ENCODE measurements around the gene KRTAP4-12. TPM values are rescaled to one million over a fixed set of nuclear protein-coding genes. Genes with fewer than 3 reads are reported as not detected.
"Not testable (repeated sequence)": the region's sequence is repeated elsewhere in the genome, so short reads cannot be mapped to it uniquely, and the experiment has no call there.

Gene KRTAP4-12
- total RNA-seq, 4 donors from 2014 or later, result not detected

- DNase-seq, result no peak
- no peak for TF ChIP-seq EP300 (IDR thresholded peaks at IDR 0.05; ENCODE audit: low read depth)
- TF ChIP-seq CTCF (IDR thresholded peaks at IDR 0.05), result no peak
- TF ChIP-seq POLR2AphosphoS5 (IDR thresholded peaks at IDR 0.05), result no peak
- no peak for TF ChIP-seq POLR2A (IDR thresholded peaks at IDR 0.05)
- H3K27me3 ChIP-seq, result no peaks in the 10 kb centered on the region
- 78 to 89% methylated on average over 1 of the region's 1 CpG for WGBS, 2 donors (ENCODE audit: low coverage in 1 of 2)
- peaks cover 10 to 15% of the 10 kb centered on the region in 2 donors for H3K9me3 ChIP-seq
- H3K4me3 ChIP-seq, result no peak overlapping the region
- in situ Hi-C loops (cut with MboI; ENCODE audit: low pct_ligation_motif_present in 1 of 4, low pct_unique_long_range_greater_than_20kb in 1 of 4, low sequenced_read_pairs in 3 of 4), result no loop called here
- no peaks in the 10 kb centered on the region for H3K4me1 ChIP-seq
- no peaks in the 10 kb centered on the region for H3K36me3 ChIP-seq
- intact Hi-C loops (cut with DNase I; ENCODE audit: low total_unique reads), result no loop called here
- H3K27ac ChIP-seq, result no peak overlapping the region
These were observed 20.9 kb upstream of the KRTAP4-12 start for GRCh38 chr17:41144846-41145245.

- Histone ChIP-seq H3K27ac (no peak overlapping the region), H3K4me3 (no peak overlapping the region), H3K9me3 (peaks cover 10 to 15% of the 10 kb centered on the region in 2 donors), H3K27me3 (peaks cover 7% of the 10 kb centered on the region), H3K36me3 (no peaks in the 10 kb centered on the region), H3K4me1 (no peaks in the 10 kb centered on the region)
- DNase-seq, result no peak
- TF ChIP-seq POLR2AphosphoS5 (IDR thresholded peaks at IDR 0.05), result no peak
- TF ChIP-seq POLR2A (IDR thresholded peaks at IDR 0.05), result no peak
- TF ChIP-seq EP300 (IDR thresholded peaks at IDR 0.05; ENCODE audit: low read depth), result no peak
- TF ChIP-seq CTCF (IDR thresholded peaks at IDR 0.05), result no peak
- in situ Hi-C loops (cut with MboI; ENCODE audit: low pct_ligation_motif_present in 1 of 4, low pct_unique_long_range_greater_than_20kb in 1 of 4, low sequenced_read_pairs in 3 of 4), result no loop called here
- intact Hi-C loops (cut with DNase I; ENCODE audit: low total_unique reads), result no loop called here
These were observed 17.4 kb upstream of the KRTAP4-12 start for GRCh38 chr17:41141361-41141760.

- no peak for TF ChIP-seq POLR2A (IDR thresholded peaks at IDR 0.05)
- no peak for TF ChIP-seq CTCF (IDR thresholded peaks at IDR 0.05)
- no peak for TF ChIP-seq POLR2AphosphoS5 (IDR thresholded peaks at IDR 0.05)
- TF ChIP-seq EP300 (IDR thresholded peaks at IDR 0.05; ENCODE audit: low read depth), result no peak
- intact Hi-C loops (cut with DNase I; ENCODE audit: low total_unique reads), result no loop called here
- H3K9me3 ChIP-seq, result peaks cover 10 to 15% of the 10 kb centered on the region in 2 donors
- no peaks in the 10 kb centered on the region for H3K4me1 ChIP-seq
- 66 to 77% methylated on average over 3 to 6 of the region's 6 CpGs for WGBS, 2 donors (ENCODE audit: low coverage in 1 of 2)
- in situ Hi-C loops (cut with MboI; ENCODE audit: low pct_ligation_motif_present in 1 of 4, low pct_unique_long_range_greater_than_20kb in 1 of 4, low sequenced_read_pairs in 3 of 4), result no loop called here
- no peak within 1 kb of the TSS for H3K4me3 ChIP-seq
- no peaks in the 10 kb centered on the region for H3K36me3 ChIP-seq
- H3K27ac ChIP-seq, result no peak within 1 kb of the TSS
- H3K27me3 ChIP-seq, result peaks cover 7% of the 10 kb centered on the region
- no peak for DNase-seq
These were observed 16.6 kb upstream of the KRTAP4-12 start, which contains the start of gene KRTAP4-6 for GRCh38 chr17:41140360-41141131. TSS of gene KRTAP4-6 (minus strand) at chr17:41140544. CDS start at chr17:41140487, 57 bp downstream.

- H3K27me3 ChIP-seq; intact Hi-C loops (cut with DNase I; ENCODE audit: low total_unique reads); DNase-seq; H3K4me3 ChIP-seq; in situ Hi-C loops (cut with MboI; ENCODE audit: low pct_ligation_motif_present in 1 of 4, low pct_unique_long_range_greater_than_20kb in 1 of 4, low sequenced_read_pairs in 3 of 4); H3K27ac ChIP-seq; H3K4me1 ChIP-seq; H3K36me3 ChIP-seq: not testable (repeated sequence)
- peaks cover 10 to 15% of the 10 kb centered on the region in 2 donors for H3K9me3 ChIP-seq
- WGBS, 2 donors (ENCODE audit: low coverage in 1 of 2), result 87 to 95% methylated on average over 4 to 12 of the region's 12 CpGs
These were observed 15.9 kb upstream of the KRTAP4-12 start for GRCh38 chr17:41139865-41140264.

Data from transverse colon (tissue), 4 donors.